Mesendoderm (in vitro differentiated cells): ENCODE results near the gene SLC2A10.

Experiments used
- DNase-seq: peaks from one replicate; pipeline ENCODE4 v3.0.0; 2013
- H2AK5ac ChIP-seq: 2 replicates; pipeline ENCODE4 v1.6.1; 2013; ENCODE audit warnings: low read length, inconsistent platforms
- H2BK120ac ChIP-seq: 2 replicates; pipeline ENCODE4 v1.6.1; 2013; ENCODE audit warnings: low read depth, mild to moderate bottlenecking, low read length, moderate library complexity, mixed read lengths
- H2BK15ac ChIP-seq: replicated peaks from 2 replicates; pipeline ENCODE4 v1.6.1; 2013; ENCODE audit warnings: low read depth, mild to moderate bottlenecking, moderate library complexity
- H2BK5ac ChIP-seq: 2 replicates; pipeline ENCODE4 v1.6.1; 2013; ENCODE audit warnings: low read length, inconsistent platforms
- H3K18ac ChIP-seq: 2 replicates; pipeline ENCODE4 v1.6.1; 2013; ENCODE audit warnings: mild to moderate bottlenecking, low read length, mixed read lengths
- H3K23ac ChIP-seq: one replicate; pipeline ENCODE4 v1.6.1; 2013; ENCODE audit warnings: low read length
- H3K27ac ChIP-seq: 2 replicates; pipeline ENCODE4 v1.5.1; 2013; ENCODE audit warnings: low read depth, mild to moderate bottlenecking, inconsistent platforms, low read length, moderate library complexity
- H3K27me3 ChIP-seq: 2 replicates; pipeline ENCODE4 v1.6.1; 2013; ENCODE audit warnings: low read length, control low read depth, mild to moderate bottlenecking, inconsistent platforms; ENCODE audit not compliant: insufficient read depth, poor library complexity
- H3K36me3 ChIP-seq: 2 replicates; pipeline ENCODE4 v1.6.1; 2013; ENCODE audit warnings: low read length, inconsistent platforms; ENCODE audit not compliant: control insufficient read depth, insufficient read depth
- H3K4ac ChIP-seq: one replicate; pipeline ENCODE4 v1.6.1; 2013; ENCODE audit warnings: low read depth, mild to moderate bottlenecking, low read length, moderate library complexity
- H3K4me1 ChIP-seq: 2 replicates; pipeline ENCODE4 v1.6.1; 2013; ENCODE audit warnings: low read depth, low read length, inconsistent platforms; ENCODE audit not compliant: control insufficient read depth
- H3K4me2 ChIP-seq: 2 replicates; pipeline ENCODE4 v1.6.1; 2013; ENCODE audit warnings: low read length
- H3K4me3 ChIP-seq: 2 replicates; pipeline ENCODE4 v1.5.1; 2013; ENCODE audit warnings: mild to moderate bottlenecking, low read length
- H3K56ac ChIP-seq: one replicate; pipeline ENCODE4 v1.6.1; 2013; ENCODE audit warnings: low read length
- H3K79me1 ChIP-seq: 2 replicates; pipeline ENCODE4 v1.6.1; 2013; ENCODE audit warnings: low read length, inconsistent platforms
- H3K79me2 ChIP-seq: 2 replicates; pipeline ENCODE4 v1.6.1; 2013; ENCODE audit warnings: mild to moderate bottlenecking, low read length; ENCODE audit not compliant: control insufficient read depth, insufficient read depth
- H3K9ac ChIP-seq: 2 replicates; pipeline ENCODE4 v1.6.1; 2013; ENCODE audit warnings: low read length, inconsistent platforms
- H4K5ac ChIP-seq: one replicate; pipeline ENCODE4 v1.6.1; 2013; ENCODE audit warnings: low read length
- H4K8ac ChIP-seq: one replicate; pipeline ENCODE4 v1.6.1; 2013; ENCODE audit warnings: low read depth, mild to moderate bottlenecking, control low read depth, low read length, moderate library complexity
- WGBS: extraction: QIAGEN DNeasy Blood & Tissue Kit; methylation state at CpG from one replicate; pipeline ENCODE4 v1.1.7; 2013; ENCODE audit warnings: low lambda C conversion rate, missing lambda C conversion rate; ENCODE audit not compliant: insufficient coverage; ENCODE audit errors: extremely low coverage; 5-methylcytosine and 5-hydroxymethylcytosine counted together

SLC2A10 gene

DNA sequence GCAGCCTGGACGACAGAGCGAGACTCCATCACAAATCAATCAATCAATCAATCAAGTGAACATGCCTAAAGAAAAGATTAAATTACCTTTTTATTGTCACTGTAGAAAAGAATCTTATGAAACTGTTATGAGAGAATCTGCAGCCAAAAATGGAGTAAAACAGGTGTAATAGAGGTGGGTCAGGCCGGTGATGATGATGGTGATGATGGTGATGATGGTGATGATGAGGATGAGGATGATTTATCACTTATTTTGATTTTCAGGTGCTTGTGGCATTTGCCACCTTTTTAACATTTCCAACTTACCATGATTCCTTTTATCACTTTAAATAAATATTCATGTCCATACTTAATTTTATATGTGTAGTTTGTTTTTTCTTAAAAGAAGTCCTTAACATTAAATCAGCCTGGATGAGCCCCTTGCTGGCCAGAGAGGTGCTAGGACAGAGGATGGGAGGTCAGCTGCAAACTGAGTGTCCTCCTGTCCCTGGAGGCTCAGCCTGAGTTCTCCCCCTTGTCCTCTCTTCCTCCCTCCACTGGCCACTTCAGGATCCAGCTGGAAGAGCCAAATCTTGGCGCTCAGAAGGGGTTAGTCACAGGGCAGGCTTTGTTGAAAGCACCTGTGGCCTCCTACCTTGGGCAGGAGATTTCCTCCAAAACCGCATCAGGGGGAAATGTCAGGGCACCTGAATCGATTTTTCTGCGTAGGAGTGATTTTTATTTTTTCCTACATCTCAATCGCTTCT, 32.6 kb downstream of the SLC2A10 start:
- H4K5ac ChIP-seq, result no peak overlapping the region
- H3K79me1 ChIP-seq, result no peaks in the 10 kb centered on the region
- no peak overlapping the region for H2BK15ac ChIP-seq
- no peak overlapping the region for H3K23ac ChIP-seq
- H3K4ac ChIP-seq, result no peak overlapping the region
- H3K4me2 ChIP-seq, result no peak overlapping the region
- no peak overlapping the region for H2BK120ac ChIP-seq
- H3K79me2 ChIP-seq, result no peaks in the 10 kb centered on the region
- DNase-seq, result no peak
- H3K18ac ChIP-seq, result no peak overlapping the region
- H3K36me3 ChIP-seq, result no peaks in the 10 kb centered on the region
- no CpG with 5 or more reads among the region's 8 CpGs for WGBS
- no peak overlapping the region for H4K8ac ChIP-seq
- H3K9ac ChIP-seq, result no peak overlapping the region
- H3K27me3 ChIP-seq, result no peaks in the 10 kb centered on the region
- no peak overlapping the region for H3K56ac ChIP-seq
- no peak overlapping the region for H3K27ac ChIP-seq
- H2BK5ac ChIP-seq, result no peak overlapping the region
- no peaks in the 10 kb centered on the region for H3K4me1 ChIP-seq
- H3K4me3 ChIP-seq, result no peak overlapping the region
- H2AK5ac ChIP-seq, result no peak overlapping the region

DNA sequence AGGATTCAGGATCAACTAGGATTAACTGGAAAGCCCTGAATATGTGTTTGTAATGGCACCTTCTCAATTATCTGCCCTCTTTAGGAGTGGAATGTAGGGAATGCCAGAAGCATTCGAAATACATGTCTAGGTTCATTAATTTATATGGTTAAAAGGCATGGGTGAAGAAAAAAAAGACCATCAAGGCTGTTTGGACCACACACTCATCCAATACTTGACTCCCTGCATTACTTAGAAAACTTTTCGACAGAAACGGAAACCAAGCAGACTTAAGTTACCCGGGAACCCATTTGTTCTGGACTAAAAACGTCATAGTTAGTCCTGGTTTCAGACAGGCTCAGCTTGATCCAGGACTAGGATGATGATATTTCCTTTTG, 33.2 kb downstream of the SLC2A10 start:
- no peak overlapping the region for H2BK15ac ChIP-seq
- H3K4me2 ChIP-seq, result no peak overlapping the region
- H3K79me2 ChIP-seq, result no peaks in the 10 kb centered on the region
- DNase-seq, result no peak
- H3K4me1 ChIP-seq, result no peaks in the 10 kb centered on the region
- no peaks in the 10 kb centered on the region for H3K27me3 ChIP-seq
- no peak overlapping the region for H3K23ac ChIP-seq
- H3K18ac ChIP-seq, result no peak overlapping the region
- H2BK120ac ChIP-seq, result no peak overlapping the region
- H4K5ac ChIP-seq, result no peak overlapping the region
- no peak overlapping the region for H3K27ac ChIP-seq
- no peak overlapping the region for H3K9ac ChIP-seq
- H3K36me3 ChIP-seq, result no peaks in the 10 kb centered on the region
- H3K56ac ChIP-seq, result no peak overlapping the region
- H3K79me1 ChIP-seq, result no peaks in the 10 kb centered on the region
- H2BK5ac ChIP-seq, result no peak overlapping the region
- no peak overlapping the region for H2AK5ac ChIP-seq
- no CpG with 5 or more reads among the region's 5 CpGs for WGBS
- H4K8ac ChIP-seq, result no peak overlapping the region
- H3K4ac ChIP-seq, result no peak overlapping the region
- no peak overlapping the region for H3K4me3 ChIP-seq

DNA sequence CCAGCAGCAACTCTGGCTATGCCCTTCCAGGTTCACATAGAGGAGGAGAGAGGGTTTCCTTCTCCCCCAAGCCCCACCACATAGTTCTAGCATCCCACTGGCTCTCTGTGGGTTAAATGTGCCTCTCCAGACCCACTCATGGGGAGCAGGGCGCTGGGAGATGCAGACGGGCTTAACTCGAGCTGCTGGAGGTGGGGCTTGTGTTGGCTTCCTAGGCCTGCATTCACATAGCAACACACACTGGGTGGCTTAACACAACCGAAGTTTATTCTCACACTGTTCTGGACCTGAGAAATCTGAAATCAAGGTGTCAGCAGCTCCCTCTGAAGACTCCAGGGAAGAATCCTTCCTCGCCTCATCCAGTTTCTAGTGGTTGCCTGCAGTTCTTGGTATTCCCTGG, 33.6 kb downstream of the SLC2A10 start:
- Histone ChIP-seq H3K9ac (no peak overlapping the region), H2BK5ac (no peak overlapping the region), H3K23ac (no peak overlapping the region), H3K4me2 (no peak overlapping the region), H3K4ac (no peak overlapping the region), H3K27me3 (no peaks in the 10 kb centered on the region), H3K36me3 (no peaks in the 10 kb centered on the region), H3K56ac (no peak overlapping the region), H3K4me1 (no peaks in the 10 kb centered on the region), H3K4me3 (no peak overlapping the region), H2AK5ac (no peak overlapping the region), H4K5ac (no peak overlapping the region), H3K79me2 (no peaks in the 10 kb centered on the region), H4K8ac (no peak overlapping the region), H3K18ac (no peak overlapping the region), H3K27ac (no peak overlapping the region), H2BK120ac (no peak overlapping the region), H3K79me1 (no peaks in the 10 kb centered on the region), H2BK15ac (no peak overlapping the region)
- WGBS, result no CpG with 5 or more reads among the region's 5 CpGs
- peak; percentile 42 for DNase-seq

DNA sequence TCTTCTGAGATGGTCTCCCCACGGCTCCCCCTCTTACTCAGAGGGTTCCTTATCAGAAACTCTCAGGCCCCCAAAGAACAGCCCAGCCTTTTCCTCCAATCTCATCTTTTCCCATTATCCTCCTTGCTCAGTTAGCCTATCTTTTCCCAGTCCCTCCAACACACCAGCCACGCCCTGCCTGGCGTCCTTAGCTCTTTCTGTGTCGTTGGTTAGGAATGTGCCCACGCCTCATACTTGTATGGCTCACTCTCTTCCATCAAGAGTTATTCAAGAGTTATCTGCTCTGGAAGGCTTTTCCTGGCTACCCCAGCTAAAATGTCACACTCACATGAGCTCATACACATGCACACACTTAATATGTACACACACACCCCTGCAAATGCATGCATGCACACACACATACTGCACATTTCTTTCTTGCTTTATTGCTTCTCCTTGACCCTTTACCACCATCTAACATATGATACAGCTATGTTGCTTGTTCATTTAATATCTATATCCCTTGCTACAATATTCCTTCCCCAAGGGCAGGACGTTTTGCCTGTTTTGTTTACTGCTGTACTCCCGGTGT, 37.6 kb downstream of the SLC2A10 start:
- no peak overlapping the region for H3K27ac ChIP-seq
- H3K4me1 ChIP-seq, result no peaks in the 10 kb centered on the region
- no peak overlapping the region for H3K23ac ChIP-seq
- H3K79me1 ChIP-seq, result no peaks in the 10 kb centered on the region
- no peak overlapping the region for H3K4me3 ChIP-seq
- H2BK120ac ChIP-seq, result no peak overlapping the region
- no peak overlapping the region for H4K8ac ChIP-seq
- H2BK15ac ChIP-seq, result no peak overlapping the region
- no peak overlapping the region for H2AK5ac ChIP-seq
- H2BK5ac ChIP-seq, result no peak overlapping the region
- H3K9ac ChIP-seq, result no peak overlapping the region
- no peaks in the 10 kb centered on the region for H3K36me3 ChIP-seq
- peak; percentile 76 for DNase-seq
- no peak overlapping the region for H3K4ac ChIP-seq
- H3K79me2 ChIP-seq, result no peaks in the 10 kb centered on the region
- no CpG with 5 or more reads among the region's 7 CpGs for WGBS
- H3K4me2 ChIP-seq, result no peak overlapping the region
- no peaks in the 10 kb centered on the region for H3K27me3 ChIP-seq
- no peak overlapping the region for H3K18ac ChIP-seq
- H4K5ac ChIP-seq, result no peak overlapping the region
- no peak overlapping the region for H3K56ac ChIP-seq

DNA sequence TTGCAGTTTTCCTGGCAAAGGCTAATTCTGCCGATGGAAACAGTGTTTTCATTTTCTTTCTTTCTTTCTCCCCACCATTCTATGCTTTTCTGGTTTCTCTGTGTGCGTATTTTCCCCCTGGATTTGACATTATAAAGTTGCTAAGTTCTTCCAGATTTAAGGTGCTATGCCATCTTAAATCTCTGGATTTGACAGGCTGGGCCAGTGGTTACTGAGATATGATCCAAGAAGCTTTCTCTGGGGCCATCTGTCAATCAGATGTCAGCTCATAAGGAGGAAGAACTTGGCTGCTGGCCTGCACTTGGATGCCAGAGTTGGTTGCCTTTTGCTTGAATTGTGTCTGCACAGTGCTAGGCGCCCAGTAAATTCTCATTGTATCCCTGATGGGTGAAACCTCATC, 39.7 kb downstream of the SLC2A10 start:
- no CpG with 5 or more reads among the region's 3 CpGs for WGBS
- H2BK120ac ChIP-seq, result no peak overlapping the region
- H3K4me2 ChIP-seq, result no peak overlapping the region
- H3K4me1 ChIP-seq, result no peaks in the 10 kb centered on the region
- no peak overlapping the region for H4K5ac ChIP-seq
- no peak overlapping the region for H2AK5ac ChIP-seq
- no peaks in the 10 kb centered on the region for H3K79me2 ChIP-seq
- H4K8ac ChIP-seq, result no peak overlapping the region
- H3K18ac ChIP-seq, result no peak overlapping the region
- no peak overlapping the region for H3K4ac ChIP-seq
- H2BK15ac ChIP-seq, result no peak overlapping the region
- DNase-seq, result no peak
- no peak overlapping the region for H3K27ac ChIP-seq
- H3K9ac ChIP-seq, result no peak overlapping the region
- no peak overlapping the region for H3K56ac ChIP-seq
- H3K36me3 ChIP-seq, result no peaks in the 10 kb centered on the region
- no peaks in the 10 kb centered on the region for H3K27me3 ChIP-seq
- H3K23ac ChIP-seq, result no peak overlapping the region
- H3K79me1 ChIP-seq, result no peaks in the 10 kb centered on the region
- no peak overlapping the region for H2BK5ac ChIP-seq
- H3K4me3 ChIP-seq, result no peak overlapping the region

DNA sequence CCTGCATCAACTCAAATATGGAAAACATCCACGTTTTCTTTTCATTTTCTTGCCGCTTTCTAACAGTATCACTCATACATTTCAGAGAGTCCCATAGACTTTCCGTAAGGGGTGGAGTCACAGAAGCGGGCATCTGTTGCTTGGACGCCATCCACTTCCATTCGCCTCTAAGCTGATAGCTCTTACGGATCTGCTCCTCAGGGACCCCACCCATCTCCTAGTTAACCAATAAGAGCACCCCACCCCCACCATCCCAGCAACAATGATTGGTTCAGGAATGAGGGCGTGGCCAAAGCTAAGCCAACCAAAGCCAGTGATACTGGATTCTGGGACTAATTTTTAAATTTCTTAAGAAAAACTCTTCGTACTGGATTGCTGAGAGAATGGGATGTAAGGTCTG, 42.4 kb downstream of the SLC2A10 start:
- no peak overlapping the region for H3K4ac ChIP-seq
- no peak overlapping the region for H3K18ac ChIP-seq
- no peak overlapping the region for H3K23ac ChIP-seq
- H3K27ac ChIP-seq, result no peak overlapping the region
- no peak overlapping the region for H3K56ac ChIP-seq
- H3K27me3 ChIP-seq, result no peaks in the 10 kb centered on the region
- no peak overlapping the region for H3K9ac ChIP-seq
- peak; percentile 32 for DNase-seq
- no peaks in the 10 kb centered on the region for H3K4me1 ChIP-seq
- H2BK5ac ChIP-seq, result no peak overlapping the region
- H4K8ac ChIP-seq, result no peak overlapping the region
- no peaks in the 10 kb centered on the region for H3K79me1 ChIP-seq
- H3K36me3 ChIP-seq, result no peaks in the 10 kb centered on the region
- WGBS, result no CpG with 5 or more reads among the region's 9 CpGs
- no peak overlapping the region for H3K4me3 ChIP-seq
- H2AK5ac ChIP-seq, result no peak overlapping the region
- H3K79me2 ChIP-seq, result no peaks in the 10 kb centered on the region
- no peak overlapping the region for H4K5ac ChIP-seq
- no peak overlapping the region for H2BK15ac ChIP-seq
- no peak overlapping the region for H3K4me2 ChIP-seq
- no peak overlapping the region for H2BK120ac ChIP-seq
